PC-3 (cell line): ENCODE results near the gene PDGFD. TPM values are rescaled to one million over a fixed set of nuclear protein-coding genes. Genes with fewer than 3 reads are reported as not detected.
A peak's percentile ranks its signal among the peaks of the same experiment; 100 is the strongest.

ENCODE experiments used
- ATAC-seq: fragments of 200-7000 bp; cut with Tn5 transposase; 2 replicates; pipeline ENCODE4 v1.9.1; 2020; ENCODE audit warnings: mild to moderate bottlenecking, moderate library complexity
- BruUV-seq: library from RNA; stranded (reverse); fragments of 400-500 nt; replicated peaks from 2 replicates; lab custom pipeline; 2021; lab: Mats Ljungman, UMichigan
- CTCF ChIA-PET: fragments of 300-600 bp; sonication (Branson Sonifier 250); formaldehyde crosslinking; loops from one replicate; lab custom pipeline; 2022; ENCODE audit warnings: antibody characterized with exemption; lab: Charles Lee
- POLR2A ChIA-PET: fragments of 300-600 bp; sonication (Branson Sonifier 250); formaldehyde crosslinking; loops from one replicate; lab custom pipeline; 2022; ENCODE audit warnings: antibody characterized with exemption; ENCODE audit not compliant: unreplicated experiment; lab: Charles Lee
- DNase-seq: peaks from one replicate; pipeline ENCODE4 v3.0.0-alpha.2; 2015
- H2AFZ ChIP-seq: fragments of 300-600 bp; sonication (generic); 2 replicates; pipeline ENCODE4 v1.6.0; 2016; ENCODE audit warnings: antibody characterized with exemption, low read length
- H3F3A ChIP-seq: fragments of 300-600 bp; sonication (generic); one replicate; pipeline ENCODE4 v1.6.0; 2017; ENCODE audit warnings: antibody characterized with exemption, low read length, control low read depth, mild to moderate bottlenecking; ENCODE audit not compliant: unreplicated experiment
- H3K27ac ChIP-seq: fragments of 300-600 bp; sonication (generic); 2 replicates; pipeline ENCODE4 v1.5.1; 2016; ENCODE audit warnings: mild to moderate bottlenecking, low read length
- H3K27me3 ChIP-seq: fragments of 300-600 bp; sonication (generic); 2 replicates; pipeline ENCODE4 v1.6.1; 2016; ENCODE audit warnings: low read length, mixed read lengths
- H3K36me3 ChIP-seq: fragments of 300-600 bp; sonication (generic); 2 replicates; pipeline ENCODE4 v1.6.1; 2016; ENCODE audit warnings: low read depth, mixed run types, low read length, mixed read lengths
- H3K4me1 ChIP-seq: fragments of 300-600 bp; sonication (generic); 2 replicates; pipeline ENCODE4 v1.5.1; 2016; ENCODE audit warnings: low read length; ENCODE audit not compliant: insufficient read depth
- H3K4me2 ChIP-seq: fragments of 300-600 bp; sonication (generic); 2 replicates; pipeline ENCODE4 v1.6.0; 2016; ENCODE audit warnings: low read length
- H3K4me3 ChIP-seq: fragments of 300-600 bp; sonication (generic); 2 replicates; pipeline ENCODE4 v1.5.1; 2016; ENCODE audit warnings: mild to moderate bottlenecking, low read length, mixed read lengths
- H3K79me2 ChIP-seq: fragments of 300-600 bp; sonication (generic); 2 replicates; pipeline ENCODE4 v1.6.1; 2017; ENCODE audit warnings: low read length, mixed read lengths
- H3K9ac ChIP-seq: fragments of 300-600 bp; sonication (generic); 2 replicates; pipeline ENCODE4 v1.6.0; 2016; ENCODE audit warnings: mild to moderate bottlenecking, low read length
- H3K9me2 ChIP-seq: fragments of 300-600 bp; sonication (generic); replicated peaks from 2 replicates; pipeline ENCODE4 v1.6.1; 2016; ENCODE audit warnings: mixed run types, low read length, mixed read lengths
- H3K9me3 ChIP-seq: fragments of 300-600 bp; sonication (generic); 2 replicates; pipeline ENCODE4 v1.6.1; 2016; ENCODE audit warnings: low read length, mixed read lengths
- H4K20me1 ChIP-seq: fragments of 300-600 bp; sonication (generic); 2 replicates; pipeline ENCODE4 v1.6.1; 2016; ENCODE audit warnings: low read length, mixed read lengths
- EZH2 ChIP-seq: fragments of 300-600 bp; sonication (generic); IDR thresholded peaks from one replicate; pipeline ENCODE4 v1.6.1; 2017; ENCODE audit warnings: antibody characterized with exemption, mild to moderate bottlenecking, low read length; ENCODE audit not compliant: unreplicated experiment
- EZH2phosphoT487 ChIP-seq: fragments of 300-600 bp; sonication (generic); IDR thresholded peaks from 2 replicates; pipeline ENCODE4 v1.6.1; 2018; ENCODE audit warnings: mild to moderate bottlenecking, antibody characterized with exemption, low read length, borderline replicate concordance
- intact Hi-C: fragments of 100-400 bp; cut with micrococcal nuclease; formaldehyde crosslinking; loops from 2 replicates; pipeline ENCODE4 v1.9.0; 2023
- total RNA-seq: library from RNA; depleted of rRNA; stranded (reverse); fragments of >200 nt; gene quantifications from 2 replicates; pipeline ENCODE4 v1.2.3, GENCODE V29; 2014
- TF ChIP-seq, protein P1 (sequence below): fragments of 300-600 bp; sonication (generic); conservative IDR thresholded peaks from 2 replicates; pipeline ENCODE4 v1.5.1; 2017; ENCODE audit warnings: antibody characterized with exemption, low read depth, mild to moderate bottlenecking, low read length

Gene PDGFD
- total RNA-seq, 1 experiment from 2014 or later, result 5.0 TPM

DNA sequence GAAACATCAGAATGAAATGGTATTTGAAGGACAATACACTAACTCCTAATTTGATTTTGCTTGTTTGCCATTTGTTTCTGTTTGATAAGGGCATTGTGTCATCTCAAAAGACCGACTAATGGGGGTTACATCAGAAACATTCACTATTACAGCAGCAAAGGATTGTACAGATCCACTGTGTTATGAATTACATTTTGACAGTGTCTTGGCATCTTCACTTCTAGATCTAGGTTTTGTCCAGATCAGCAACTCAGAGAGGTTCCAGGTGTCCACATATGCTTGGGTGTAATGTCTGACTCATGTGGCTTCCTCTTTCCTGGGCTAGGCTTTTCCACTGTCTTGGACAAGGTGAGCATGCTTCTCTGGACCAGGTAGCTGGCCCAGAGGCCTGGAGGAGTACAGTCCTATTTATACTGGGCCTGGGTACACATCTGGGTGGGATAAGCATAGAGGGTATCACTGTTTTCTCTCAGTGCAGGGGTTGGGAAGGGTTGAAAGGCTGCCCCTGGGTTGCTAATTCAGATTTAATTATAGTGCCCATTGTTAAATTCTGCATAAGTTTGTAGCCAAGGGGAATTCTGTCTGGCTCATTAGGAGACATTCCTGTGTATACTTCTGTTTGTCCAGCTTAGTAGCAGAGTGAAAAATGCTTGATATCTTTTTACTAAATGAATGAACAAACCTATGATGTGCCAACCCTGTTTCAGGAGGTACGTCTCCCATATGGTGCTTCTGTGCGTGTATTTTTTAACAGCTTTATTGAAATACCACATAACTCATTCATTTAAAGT lies 103.7 kb downstream of the PDGFD start:
- H3K4me2 ChIP-seq, result no peak overlapping the region
- no peak overlapping the region for H2AFZ ChIP-seq
- H3K79me2 ChIP-seq, result no peaks in the 10 kb centered on the region
- H3K4me3 ChIP-seq, result no peak overlapping the region
- ATAC-seq, result peak; percentile 35; the same call in 1 of the 2 replicates
- no TSS peak for BruUV-seq
- intact Hi-C loops, result no loop called here
- H3K9me3 ChIP-seq, result no peaks in the 10 kb centered on the region
- no peaks in the 10 kb centered on the region for H3K36me3 ChIP-seq
- H3K9me2 ChIP-seq, result no peaks in the 10 kb centered on the region
- CTCF ChIA-PET, result no interaction called here
- no peaks in the 10 kb centered on the region for H3K4me1 ChIP-seq
- no peak overlapping the region for H3K27ac ChIP-seq
- H4K20me1 ChIP-seq, result no peaks in the 10 kb centered on the region
- H3K27me3 ChIP-seq, result peaks cover 29% of the 10 kb centered on the region; the same call in 1 of the 2 replicates
- H3F3A ChIP-seq, result no peaks in the 10 kb centered on the region
- no peak overlapping the region for H3K9ac ChIP-seq
- no peak for DNase-seq
- POLR2A ChIA-PET, result no interaction called here
- TF ChIP-seq EZH2phosphoT487 (no peak), EZH2 (no peak)
- TF ChIP-seq, protein P1, sequence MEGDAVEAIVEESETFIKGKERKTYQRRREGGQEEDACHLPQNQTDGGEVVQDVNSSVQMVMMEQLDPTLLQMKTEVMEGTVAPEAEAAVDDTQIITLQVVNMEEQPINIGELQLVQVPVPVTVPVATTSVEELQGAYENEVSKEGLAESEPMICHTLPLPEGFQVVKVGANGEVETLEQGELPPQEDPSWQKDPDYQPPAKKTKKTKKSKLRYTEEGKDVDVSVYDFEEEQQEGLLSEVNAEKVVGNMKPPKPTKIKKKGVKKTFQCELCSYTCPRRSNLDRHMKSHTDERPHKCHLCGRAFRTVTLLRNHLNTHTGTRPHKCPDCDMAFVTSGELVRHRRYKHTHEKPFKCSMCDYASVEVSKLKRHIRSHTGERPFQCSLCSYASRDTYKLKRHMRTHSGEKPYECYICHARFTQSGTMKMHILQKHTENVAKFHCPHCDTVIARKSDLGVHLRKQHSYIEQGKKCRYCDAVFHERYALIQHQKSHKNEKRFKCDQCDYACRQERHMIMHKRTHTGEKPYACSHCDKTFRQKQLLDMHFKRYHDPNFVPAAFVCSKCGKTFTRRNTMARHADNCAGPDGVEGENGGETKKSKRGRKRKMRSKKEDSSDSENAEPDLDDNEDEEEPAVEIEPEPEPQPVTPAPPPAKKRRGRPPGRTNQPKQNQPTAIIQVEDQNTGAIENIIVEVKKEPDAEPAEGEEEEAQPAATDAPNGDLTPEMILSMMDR, result no peak

DNA sequence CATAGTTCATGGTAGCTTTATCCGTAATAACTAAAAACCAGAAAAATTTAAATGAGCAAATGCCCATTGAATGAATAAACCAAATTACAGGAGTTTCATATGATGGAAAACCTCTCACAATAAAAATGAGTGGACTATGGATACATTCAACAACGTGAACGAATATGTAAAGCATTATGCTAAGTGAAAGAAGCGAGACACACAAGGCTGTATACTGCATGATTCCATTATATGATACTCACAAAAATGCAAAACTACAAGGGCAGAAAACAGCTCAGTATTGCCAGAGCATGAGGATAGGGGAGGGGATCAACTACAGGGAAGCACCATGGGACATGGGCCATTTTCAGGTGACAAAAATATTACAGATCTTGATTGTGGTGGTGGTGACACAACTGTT lies 105.3 kb downstream of the PDGFD start:
- ChIA-PET CTCF (no interaction called here), POLR2A (no interaction called here)
- no peak for TF ChIP-seq EZH2phosphoT487
- no peak for TF ChIP-seq EZH2
- TF ChIP-seq, protein P1, result no peak
- H2AFZ ChIP-seq, result no peak overlapping the region
- no peak for ATAC-seq
- H3K27me3 ChIP-seq, result peaks cover 38% of the 10 kb centered on the region; the same call in 1 of the 2 replicates
- no TSS peak for BruUV-seq
- no peaks in the 10 kb centered on the region for H4K20me1 ChIP-seq
- H3K9me3 ChIP-seq, result no peaks in the 10 kb centered on the region
- no peaks in the 10 kb centered on the region for H3K4me1 ChIP-seq
- H3K9ac ChIP-seq, result no peak overlapping the region
- intact Hi-C loops, result no loop called here
- H3F3A ChIP-seq, result no peaks in the 10 kb centered on the region
- no peaks in the 10 kb centered on the region for H3K36me3 ChIP-seq
- DNase-seq, result no peak
- H3K4me3 ChIP-seq, result no peak overlapping the region
- H3K4me2 ChIP-seq, result no peak overlapping the region
- no peaks in the 10 kb centered on the region for H3K9me2 ChIP-seq
- H3K27ac ChIP-seq, result no peak overlapping the region
- H3K79me2 ChIP-seq, result no peaks in the 10 kb centered on the region

DNA sequence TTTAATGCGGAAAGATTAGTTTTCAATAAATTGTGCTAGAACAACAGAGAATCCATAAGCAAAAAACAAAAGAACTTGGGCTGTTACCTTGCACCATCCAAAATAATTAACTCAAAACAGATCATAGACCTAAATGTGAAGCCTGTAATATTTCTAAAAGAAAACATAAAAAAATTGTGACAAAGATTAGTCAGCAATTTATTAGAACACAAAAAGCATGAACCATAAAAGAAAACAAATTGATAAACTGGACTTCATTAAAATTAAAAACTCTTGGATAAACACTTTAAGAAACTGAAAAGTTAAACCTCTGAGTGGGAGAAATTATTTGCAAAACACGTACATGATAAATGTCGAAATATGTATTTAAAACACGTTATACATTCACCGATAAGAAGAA lies 106.0 kb downstream of the PDGFD start:
- intact Hi-C loops, result no loop called here
- Histone ChIP-seq H3K4me3 (no peak overlapping the region), H3K4me2 (no peak overlapping the region), H3K9me3 (no peaks in the 10 kb centered on the region), H3F3A (no peaks in the 10 kb centered on the region), H3K79me2 (no peaks in the 10 kb centered on the region), H3K9me2 (no peaks in the 10 kb centered on the region), H4K20me1 (no peaks in the 10 kb centered on the region), H3K4me1 (no peaks in the 10 kb centered on the region), H2AFZ (no peak overlapping the region), H3K27me3 (peaks cover 44% of the 10 kb centered on the region; the same call in 1 of the 2 replicates), H3K27ac (no peak overlapping the region), H3K36me3 (no peaks in the 10 kb centered on the region), H3K9ac (no peak overlapping the region)
- POLR2A ChIA-PET, result no interaction called here
- ATAC-seq (no peak), DNase-seq (no peak)
- no TSS peak for BruUV-seq
- CTCF ChIA-PET, result no interaction called here
- TF ChIP-seq, protein P1, result no peak
- TF ChIP-seq EZH2 (no peak), EZH2phosphoT487 (no peak)
